GM23338 (cell line): Measurements from ENCODE around the gene SF3A1. TPM values are rescaled to one million over a fixed set of nuclear protein-coding genes. Genes with fewer than 3 reads are reported as not detected.

Experiments used
- ATAC-seq: fragments of 200-7000 bp; cut with Tn5 transposase; 3 replicates; pipeline ENCODE4 v1.9.1; 2020
- DNase-seq: peaks from one replicate; pipeline ENCODE4 v3.0.0-alpha.2; 2015; ENCODE audit warnings: low spot score
- H2AFZ ChIP-seq: fragments of 200-600 bp; sonication (generic); 2 replicates; pipeline ENCODE4 v1.8.0; 2016; ENCODE audit warnings: antibody characterized with exemption, mild to moderate bottlenecking, moderate library complexity
- H3F3A ChIP-seq: fragments of 200-600 bp; sonication (generic); replicated peaks from 2 replicates; pipeline ENCODE4 v1.8.0; 2017; ENCODE audit warnings: antibody characterized with exemption, mixed run types, low read depth
- H3K27ac ChIP-seq: fragments of 200-600 bp; sonication (generic); 2 replicates; pipeline ENCODE4 v1.6.1; 2016; ENCODE audit warnings: low read depth
- H3K27me3 ChIP-seq: fragments of 200-600 bp; sonication (generic); 2 replicates; pipeline ENCODE4 v1.8.0; 2016; ENCODE audit warnings: mild to moderate bottlenecking, mixed run types, moderate library complexity; ENCODE audit not compliant: insufficient read depth
- H3K36me3 ChIP-seq: fragments of 200-600 bp; sonication (generic); 2 replicates; pipeline ENCODE4 v1.8.0; 2016; ENCODE audit warnings: mild to moderate bottlenecking; ENCODE audit not compliant: insufficient read depth
- H3K4me1 ChIP-seq: fragments of 200-600 bp; sonication (generic); 2 replicates; pipeline ENCODE4 v1.8.0; 2016; ENCODE audit warnings: mild to moderate bottlenecking, moderate library complexity; ENCODE audit not compliant: insufficient read depth
- H3K4me2 ChIP-seq: fragments of 200-600 bp; sonication (generic); 2 replicates; pipeline ENCODE4 v1.7.1; 2017; ENCODE audit warnings: mixed run types
- H3K4me3 ChIP-seq: fragments of 200-600 bp; sonication (generic); 2 replicates; pipeline ENCODE4 v1.6.1; 2016; ENCODE audit warnings: mixed run types
- H3K79me2 ChIP-seq: fragments of 200-600 bp; sonication (generic); replicated peaks from 2 replicates; pipeline ENCODE4 v1.8.0; 2017; ENCODE audit warnings: mild to moderate bottlenecking; ENCODE audit not compliant: insufficient read depth
- H3K9me2 ChIP-seq: fragments of 200-600 bp; sonication (generic); 2 replicates; pipeline ENCODE4 v1.8.0; 2017; ENCODE audit not compliant: insufficient read depth
- H4K20me1 ChIP-seq: fragments of 200-600 bp; sonication (generic); replicated peaks from 2 replicates; pipeline ENCODE4 v1.8.0; 2017; ENCODE audit warnings: mild to moderate bottlenecking; ENCODE audit not compliant: insufficient read depth
- H3K27ac Mint-ChIP-seq: 2 replicates; pipeline ENCODE4 v1.8.0; 2020; ENCODE audit warnings: inconsistent platforms, mild to moderate bottlenecking, moderate library complexity, mixed read lengths
- H3K27me3 Mint-ChIP-seq: 3 replicates; pipeline ENCODE4 v1.8.0; 2022; ENCODE audit warnings: low read depth, mild to moderate bottlenecking, moderate library complexity, mixed read lengths, inconsistent platforms; ENCODE audit not compliant: insufficient read depth, poor library complexity
- H3K36me3 Mint-ChIP-seq: 3 replicates; pipeline ENCODE4 v1.8.0; 2021; ENCODE audit warnings: low read depth, mild to moderate bottlenecking, inconsistent platforms, moderate library complexity, mixed read lengths
- H3K4me1 Mint-ChIP-seq: 3 replicates; pipeline ENCODE4 v1.8.0; 2020; ENCODE audit warnings: mild to moderate bottlenecking, inconsistent platforms, mixed read lengths
- H3K4me3 Mint-ChIP-seq: 3 replicates; pipeline ENCODE4 v1.8.0; 2021; ENCODE audit warnings: moderate library complexity, mild to moderate bottlenecking, inconsistent platforms, mixed read lengths
- H3K9me3 Mint-ChIP-seq: 3 replicates; pipeline ENCODE4 v1.8.0; 2020; ENCODE audit warnings: moderate library complexity, mild to moderate bottlenecking, inconsistent platforms, mixed read lengths
- CREB1 ChIP-seq: fragments of 250-450 bp; sonication (Bioruptor Pico); IDR thresholded peaks from 2 replicates; pipeline ENCODE4 v1.5.0; 2020; ENCODE audit warnings: low read depth, mild to moderate bottlenecking, moderate library complexity
- POLR2AphosphoS5 ChIP-seq: IDR thresholded peaks from 2 replicates; pipeline ENCODE4 v1.6.1; 2016; ENCODE audit warnings: antibody characterized with exemption, low read depth
- REST ChIP-seq: IDR thresholded peaks from one replicate; pipeline ENCODE4 v1.6.1; 2018; ENCODE audit warnings: antibody characterized with exemption; ENCODE audit not compliant: unreplicated experiment
- ZNF114 ChIP-seq: fragments of 250-450 bp; sonication (Bioruptor Pico); IDR thresholded peaks from 2 replicates; pipeline ENCODE4 v1.5.0; 2020; ENCODE audit warnings: mild to moderate bottlenecking, moderate library complexity
- ZNF331 ChIP-seq: fragments of 250-450 bp; sonication (Bioruptor Pico); IDR thresholded peaks from 2 replicates; pipeline ENCODE4 v1.5.0; 2020; ENCODE audit warnings: low read depth, mild to moderate bottlenecking, moderate library complexity
- ZNF462 ChIP-seq: fragments of 250-450 bp; sonication (Bioruptor Pico); IDR thresholded peaks from 2 replicates; pipeline ENCODE4 v1.5.0; 2020; ENCODE audit warnings: mild to moderate bottlenecking, moderate library complexity
- polyA plus RNA-seq: library from polyadenylated mRNA; unstranded; fragments of >200 nt; fragmentation: Nextera tagmentation; extraction: Ambion mirVana; gene quantifications from 2 replicates; pipeline ENCODE4 v1.2.1, GENCODE V29; 2016
- total RNA-seq: library from RNA; depleted of rRNA; stranded (reverse); fragments of >200 nt; shearing (Covaris generic); gene quantifications from 2 replicates; pipeline ENCODE4 v1.2.3, GENCODE V29; 2014
- TF ChIP-seq, protein P1 (sequence below), 2 experiments: fragments of 200-600 bp in 1 of 2; sonication (generic) in 1 of 2; conservative IDR thresholded peaks; 2 replicates each; pipeline versions ENCODE4 v1.5.1 to v1.6.1; 2016 to 2017; ENCODE audit warnings: antibody characterized with exemption in 2 of 2, low read depth in 2 of 2, mild to moderate bottlenecking in 2 of 2, moderate library complexity in 1 of 2

Gene SF3A1
- total and polyA plus RNA-seq, 2 experiments from 2014 or later, result 107 to 108 TPM

GRCh38 chr22:30386960-30387827 lies 30.5 kb upstream of the SF3A1 start, which contains the start of gene RNF215:
RNF215 (minus strand) TSS chr22:30387411; CDS start chr22:30387313, 98 bp downstream.
- 0 out of 2 replicates have a peak within 1 kb of the TSS, but pooled peaks have one; percentile 74 for H3K27ac ChIP-seq

More at GRCh38 chr22:30386960-30387827, 30.5 kb upstream of the SF3A1 start, which contains the start of gene RNF215:
- TF ChIP-seq, protein P1, sequence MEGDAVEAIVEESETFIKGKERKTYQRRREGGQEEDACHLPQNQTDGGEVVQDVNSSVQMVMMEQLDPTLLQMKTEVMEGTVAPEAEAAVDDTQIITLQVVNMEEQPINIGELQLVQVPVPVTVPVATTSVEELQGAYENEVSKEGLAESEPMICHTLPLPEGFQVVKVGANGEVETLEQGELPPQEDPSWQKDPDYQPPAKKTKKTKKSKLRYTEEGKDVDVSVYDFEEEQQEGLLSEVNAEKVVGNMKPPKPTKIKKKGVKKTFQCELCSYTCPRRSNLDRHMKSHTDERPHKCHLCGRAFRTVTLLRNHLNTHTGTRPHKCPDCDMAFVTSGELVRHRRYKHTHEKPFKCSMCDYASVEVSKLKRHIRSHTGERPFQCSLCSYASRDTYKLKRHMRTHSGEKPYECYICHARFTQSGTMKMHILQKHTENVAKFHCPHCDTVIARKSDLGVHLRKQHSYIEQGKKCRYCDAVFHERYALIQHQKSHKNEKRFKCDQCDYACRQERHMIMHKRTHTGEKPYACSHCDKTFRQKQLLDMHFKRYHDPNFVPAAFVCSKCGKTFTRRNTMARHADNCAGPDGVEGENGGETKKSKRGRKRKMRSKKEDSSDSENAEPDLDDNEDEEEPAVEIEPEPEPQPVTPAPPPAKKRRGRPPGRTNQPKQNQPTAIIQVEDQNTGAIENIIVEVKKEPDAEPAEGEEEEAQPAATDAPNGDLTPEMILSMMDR (conservative IDR thresholded peaks at IDR 0.05; ENCODE audit: low read depth in 2 of 2), result peak; percentile 68 to 84
- TF ChIP-seq ZNF331 (CRISPR knock-in tag) (no peak), CREB1 (CRISPR knock-in tag) (peak; percentile 34), ZNF114 (CRISPR knock-in tag) (no peak), ZNF462 (CRISPR knock-in tag) (no peak), REST (no peak), POLR2AphosphoS5 (no peak; the same call in 1 of the 2 replicates)
- peak within 1 kb of the TSS; percentile 73 for H3K4me3 ChIP-seq
- peaks cover 13% of the 10 kb centered on the region for H3K4me1 Mint-ChIP-seq
- H3K27ac Mint-ChIP-seq, result peak within 1 kb of the TSS; percentile 88
- H4K20me1 ChIP-seq, result no peaks in the 10 kb centered on the region
- H3K9me2 ChIP-seq, result no peaks in the 10 kb centered on the region
- H3K79me2 ChIP-seq, result no peaks in the 10 kb centered on the region
- H3F3A ChIP-seq, result no peaks in the 10 kb centered on the region
- H3K36me3 ChIP-seq, result no peaks in the 10 kb centered on the region
- peak within 1 kb of the TSS; percentile 94 for H2AFZ ChIP-seq
- peak within 1 kb of the TSS; percentile 90 for H3K4me2 ChIP-seq
- ATAC-seq, result peak; percentile 78
- peak; percentile 97 for DNase-seq
- H3K4me1 ChIP-seq, result peaks cover 7% of the 10 kb centered on the region
- H3K4me3 Mint-ChIP-seq, result peak within 1 kb of the TSS; percentile 87
- H3K27me3 Mint-ChIP-seq, result peaks cover 13% of the 10 kb centered on the region
- peaks cover 10% of the 10 kb centered on the region for H3K36me3 Mint-ChIP-seq
- no peaks in the 10 kb centered on the region for H3K27me3 ChIP-seq
- H3K9me3 Mint-ChIP-seq, result peaks cover 16% of the 10 kb centered on the region
